ENCODE data around the gene TTC34. TPM values are rescaled to one million over a fixed set of nuclear protein-coding genes. Genes with fewer than 3 reads are reported as not detected.

Gene TTC34
- polyA plus RNA-seq, 3 donors = 0.03 to 1.00 TPM; not detected in 1

GRCh38 chr1:2643414-2644077 is 157.9 kb downstream of the TTC34 start:
- intact Hi-C loops (cut with micrococcal nuclease) = loop anchor here (5.0 kb wide), 3 partner anchors 56 to 116 kb away; partner anchors contain the start of genes PANK4 (in 2 of the 2) and PRXL2B (in 2 of the 2)
- H3K79me2 ChIP-seq (ENCODE audit: insufficient read depth, low read length) = no peaks in the 10 kb centered on the region
- no peaks in the 10 kb centered on the region for H4K20me1 ChIP-seq (ENCODE audit: insufficient read depth, low read length)
- TF ChIP-seq CTCF (IDR thresholded peaks at IDR 0.05) = no peak
- H3K27me3 Mint-ChIP-seq (ENCODE audit: low read depth in 3 of 3) = peaks cover 5 to 17% (median 8%) of the 10 kb centered on the region in 3 donors
- H3K27ac ChIP-seq (ENCODE audit: low read depth in 1 of 2, low read length in 2 of 2) = no peak overlapping the region
- peak overlapping the region; percentile 92 for H3K9ac ChIP-seq (ENCODE audit: insufficient read depth, low read length, poor library complexity, severe bottlenecking)
- H3K4me2 ChIP-seq (replicated peaks; ENCODE audit: extremely low read depth, low read length, poor library complexity, severe bottlenecking) = peak overlapping the region; percentile 94
- peaks cover 0 to 4% of the 10 kb centered on the region in 2 donors for H3K27me3 ChIP-seq (ENCODE audit: control insufficient read depth in 2 of 2, insufficient read depth in 2 of 2, low read length in 2 of 2)
- H3K9me3 ChIP-seq (replicated peaks in 1 of 2; ENCODE audit: control insufficient read depth in 1 of 2, insufficient read depth in 1 of 2, low read length in 2 of 2) = peaks cover 28 to 30% of the 10 kb centered on the region in 2 donors
- H3K9me3 Mint-ChIP-seq = peaks cover 22 to 40% (median 38%) of the 10 kb centered on the region in 7 donors
- peaks cover 8% of the 10 kb centered on the region for H3K4me1 Mint-ChIP-seq
- peak overlapping the region in 1 of 7 donors; percentile 50 for H3K27ac Mint-ChIP-seq
- H3K36me3 ChIP-seq (replicated peaks in 1 of 2; ENCODE audit: control insufficient read depth in 1 of 2, insufficient read depth in 2 of 2, low read length in 2 of 2) = no peaks in the 10 kb centered on the region
- peaks cover 14 to 21% of the 10 kb centered on the region in 2 donors for H3K4me1 ChIP-seq (ENCODE audit: control insufficient read depth in 1 of 2, insufficient read depth in 2 of 2, low read length in 2 of 2)
- H3K36me3 Mint-ChIP-seq = no peaks in the 10 kb centered on the region
- no peak for DNase-seq
- peak overlapping the region; percentile 97 for H2AFZ ChIP-seq (ENCODE audit: insufficient read depth, low read depth, low read length, poor library complexity, severe bottlenecking)
- H3K4me3 Mint-ChIP-seq = peak overlapping the region; percentile 73 to 76
- peak overlapping the region; percentile 54 to 86 (median 56) for H3K4me3 ChIP-seq (replicated peaks in 1 of 3; ENCODE audit: low read depth in 2 of 3, low read length in 3 of 3)
- WGBS (ENCODE audit: insufficient coverage) = 5% methylated on average over 22 of the region's 24 CpGs

DNA sequence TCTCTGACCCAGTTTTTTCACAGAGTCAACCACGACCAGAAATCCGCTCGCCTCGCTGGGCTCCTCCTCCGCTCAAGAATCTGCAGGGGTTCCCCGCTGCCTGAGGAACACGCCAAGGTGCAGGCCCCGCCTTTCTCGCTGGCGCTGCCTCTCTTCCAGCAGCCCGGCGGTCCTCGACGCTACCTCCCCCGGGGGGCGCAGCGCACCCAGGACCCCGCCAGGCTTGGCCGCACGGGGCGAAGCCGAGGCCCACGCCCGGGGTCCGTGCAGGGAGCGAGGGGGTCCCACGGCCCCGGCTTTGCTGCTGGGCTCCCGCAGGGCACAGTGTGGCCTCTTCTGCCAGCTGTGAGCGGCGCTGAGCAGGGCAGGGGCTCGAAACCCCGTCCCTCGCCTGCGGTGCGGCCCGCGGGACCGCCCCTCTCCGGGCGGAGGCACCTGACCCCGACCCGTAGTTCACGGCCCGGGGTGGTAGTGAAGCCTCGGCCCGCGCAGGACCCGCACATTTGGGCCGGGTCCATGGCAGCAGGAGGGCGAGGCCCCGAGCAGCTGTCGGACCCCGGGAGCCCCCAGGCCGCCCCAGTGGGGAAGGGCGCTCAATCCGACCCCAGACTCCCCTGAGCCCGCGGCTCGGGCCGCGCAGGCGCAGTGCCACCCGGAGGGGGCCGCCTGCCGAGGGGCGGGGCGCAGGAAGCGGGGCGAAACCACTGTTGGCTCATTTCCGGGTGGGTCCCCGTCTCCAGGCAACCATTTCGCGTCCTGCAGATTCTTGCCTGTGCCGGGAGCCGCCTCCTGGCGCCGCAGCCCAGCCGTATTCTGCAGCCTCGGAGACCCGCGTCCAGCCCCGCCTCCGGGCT is 158.7 kb downstream of the TTC34 start:
- under 1% methylated on average over 84 of the region's 84 CpGs for WGBS (ENCODE audit: insufficient coverage)
- H2AFZ ChIP-seq (ENCODE audit: insufficient read depth, low read depth, low read length, poor library complexity, severe bottlenecking) = peak overlapping the region; percentile 97
- peak overlapping the region in 4 of 7 donors; percentile 8 to 67 (median 55) for H3K27ac Mint-ChIP-seq

More for the DNA sequence above, 158.7 kb downstream of the TTC34 start:
- peak overlapping the region in 1 of 2 donors; percentile 88 for H3K27ac ChIP-seq (ENCODE audit: low read depth in 1 of 2, low read length in 2 of 2)
- peaks cover 8% of the 10 kb centered on the region for H3K4me1 Mint-ChIP-seq
- peaks cover 22 to 23% of the 10 kb centered on the region in 2 donors for H3K9me3 ChIP-seq (replicated peaks in 1 of 2; ENCODE audit: control insufficient read depth in 1 of 2, insufficient read depth in 1 of 2, low read length in 2 of 2)
- peak overlapping the region; percentile 92 for H3K9ac ChIP-seq (ENCODE audit: insufficient read depth, low read length, poor library complexity, severe bottlenecking)
- peak overlapping the region; percentile 94 for H3K4me2 ChIP-seq (replicated peaks; ENCODE audit: extremely low read depth, low read length, poor library complexity, severe bottlenecking)
- H3K4me3 ChIP-seq (replicated peaks in 1 of 3; ENCODE audit: low read depth in 2 of 3, low read length in 3 of 3) = peak overlapping the region; percentile 54 to 86 (median 56)
- H3K27me3 Mint-ChIP-seq (ENCODE audit: low read depth in 3 of 3) = peaks cover 5 to 20% (median 7%) of the 10 kb centered on the region in 3 donors
- peaks cover 16 to 38% (median 30%) of the 10 kb centered on the region in 7 donors for H3K9me3 Mint-ChIP-seq
- H3K36me3 ChIP-seq (replicated peaks in 1 of 2; ENCODE audit: control insufficient read depth in 1 of 2, insufficient read depth in 2 of 2, low read length in 2 of 2) = no peaks in the 10 kb centered on the region
- no peaks in the 10 kb centered on the region for H3K36me3 Mint-ChIP-seq
- H3K4me1 ChIP-seq (ENCODE audit: control insufficient read depth in 1 of 2, insufficient read depth in 2 of 2, low read length in 2 of 2) = peaks cover 14 to 21% of the 10 kb centered on the region in 2 donors
- H3K4me3 Mint-ChIP-seq = peak overlapping the region; percentile 80 to 91
- no peaks in the 10 kb centered on the region for H4K20me1 ChIP-seq (ENCODE audit: insufficient read depth, low read length)
- no peak for TF ChIP-seq CTCF (IDR thresholded peaks at IDR 0.05)
- H3K27me3 ChIP-seq (ENCODE audit: control insufficient read depth in 2 of 2, insufficient read depth in 2 of 2, low read length in 2 of 2) = peaks cover 0 to 4% of the 10 kb centered on the region in 2 donors
- intact Hi-C loops (cut with micrococcal nuclease) = loop anchor here (5.0 kb wide), 3 partner anchors 55 to 115 kb away; partner anchors contain the start of genes PANK4 (in 2 of the 2) and PRXL2B (in 2 of the 2)
- no peaks in the 10 kb centered on the region for H3K79me2 ChIP-seq (ENCODE audit: insufficient read depth, low read length)
- DNase-seq = peak; percentile 79 to 89 (median 84)
